Liver (tissue), 9 donors: ENCODE measurements around the gene HTR3A. TPM values are rescaled to one million over a fixed set of nuclear protein-coding genes. Genes with fewer than 3 reads are reported as not detected.

ENCODE experiments used
- DNase-seq: peaks from one replicate; pipeline ENCODE4 v3.0.0-alpha.2; 2017; ENCODE audit warnings: low spot score
- H3K27ac ChIP-seq, 2 donors: one replicate each; pipeline ENCODE4 v1.7.0; 2013; ENCODE audit warnings: inconsistent platforms in 2 of 2, low read length in 2 of 2, control low read depth in 1 of 2, low read depth in 1 of 2, mild to moderate bottlenecking in 1 of 2
- H3K27me3 ChIP-seq, 4 donors: one replicate each; pipeline versions ENCODE4 v1.6.1 to v1.7.0; 2013; ENCODE audit warnings: low read length in 3 of 4, inconsistent platforms in 1 of 4, mild to moderate bottlenecking in 1 of 4, moderate library complexity in 1 of 4; ENCODE audit not compliant: control insufficient read depth in 4 of 4, insufficient read depth in 4 of 4
- H3K36me3 ChIP-seq, 4 donors: one replicate each; pipeline versions ENCODE4 v1.6.1 to v1.7.0; 2013; ENCODE audit warnings: low read length in 3 of 4, mild to moderate bottlenecking in 3 of 4, low read depth in 1 of 4, moderate library complexity in 1 of 4; ENCODE audit not compliant: control insufficient read depth in 4 of 4, insufficient read depth in 3 of 4
- H3K4me1 ChIP-seq, 4 donors: one replicate each; pipeline versions ENCODE4 v1.6.1 to v1.7.0; 2013; ENCODE audit warnings: low read length in 3 of 4, mild to moderate bottlenecking in 3 of 4, moderate library complexity in 1 of 4; ENCODE audit not compliant: control insufficient read depth in 4 of 4, insufficient read depth in 4 of 4
- H3K4me3 ChIP-seq, 3 donors: one replicate each; pipeline versions ENCODE4 v1.6.1 to v1.7.0; 2013; ENCODE audit warnings: low read length in 3 of 3, control low read depth in 1 of 3, low read depth in 1 of 3, mild to moderate bottlenecking in 1 of 3
- H3K9ac ChIP-seq, 2 donors: one replicate each; pipeline ENCODE4 v1.7.0; 2013; ENCODE audit warnings: low read length in 2 of 2, mild to moderate bottlenecking in 2 of 2, moderate library complexity in 2 of 2, control low read depth in 1 of 2, low read depth in 1 of 2
- H3K9me3 ChIP-seq, 4 donors: one replicate each; pipeline versions ENCODE4 v1.6.1 to v1.7.0; 2013; ENCODE audit warnings: low read length in 3 of 4; ENCODE audit not compliant: control insufficient read depth in 4 of 4
- EGR1 ChIP-seq, 2 donors: IDR thresholded peaks; 2 replicates each; pipeline ENCODE4 v1.6.1; 2016 to 2018; ENCODE audit warnings: antibody characterized with exemption in 2 of 2, low read depth in 2 of 2
- FOXA2 ChIP-seq: IDR thresholded peaks from 2 replicates; pipeline ENCODE4 v1.6.1; 2016; ENCODE audit warnings: antibody characterized with exemption
- GABPA ChIP-seq, 2 donors: IDR thresholded peaks in 1 of 2; conservative IDR thresholded peaks in 1 of 2; 2 replicates each; pipeline ENCODE4 v1.6.1; 2016; ENCODE audit warnings: antibody characterized with exemption in 2 of 2, mild to moderate bottlenecking in 1 of 2, moderate library complexity in 1 of 2
- HNF4A ChIP-seq, 2 donors: conservative IDR thresholded peaks; 2 replicates each; pipeline ENCODE4 v1.6.1; 2016; ENCODE audit warnings: antibody characterized with exemption in 2 of 2, mild to moderate bottlenecking in 2 of 2
- JUND ChIP-seq, 2 donors: IDR thresholded peaks; 2 replicates each; pipeline ENCODE4 v1.6.1; 2016; ENCODE audit warnings: antibody characterized with exemption in 2 of 2
- NR2F2 ChIP-seq: IDR thresholded peaks from 2 replicates; pipeline ENCODE4 v1.6.1; 2016; ENCODE audit warnings: antibody characterized with exemption
- REST ChIP-seq: IDR thresholded peaks from 2 replicates; pipeline ENCODE4 v1.6.1; 2016; ENCODE audit warnings: antibody characterized with exemption, mild to moderate bottlenecking
- TAF1 ChIP-seq: conservative IDR thresholded peaks from 2 replicates; pipeline ENCODE4 v1.6.1; 2016; ENCODE audit warnings: antibody characterized with exemption, mild to moderate bottlenecking
- ZBTB33 ChIP-seq: IDR thresholded peaks from 2 replicates; pipeline ENCODE4 v1.6.1; 2016; ENCODE audit warnings: antibody characterized with exemption
- WGBS: extraction: QIAGEN DNeasy Blood & Tissue Kit; methylation state at CpG from one replicate; pipeline ENCODE4 v1.1.7; 2013; 5-methylcytosine and 5-hydroxymethylcytosine counted together
- polyA plus RNA-seq, 2 donors: library from polyadenylated mRNA; stranded (reverse) in 1 of 2; unstranded in 1 of 2; fragments of 200-250 nt in 1 of 2; fragments of >200 nt in 1 of 2; fragmentation: Nextera tagmentation in 1 of 2; extraction: Ambion mirVana in 1 of 2; gene quantifications; one replicate each; pipeline versions ENCODE4 v1.2.1 to v1.2.3, GENCODE V29; 2013 to 2015
- total RNA-seq, 2 donors: library from RNA; depleted of rRNA; stranded (reverse); fragments of >200 nt; gene quantifications; one replicate each; pipeline ENCODE4 v1.2.3, GENCODE V29; 2014
- TF ChIP-seq, protein P1 (sequence below): IDR thresholded peaks from 2 replicates; pipeline ENCODE4 v1.6.1; 2016; ENCODE audit warnings: antibody characterized with exemption
- donor health status: healthy.
- donor health status: healthy.
- donor health status: healthy.
- donor health status: healthy.
- donor health status: healthy.

HTR3A gene
- total RNA-seq (not detected), polyA plus RNA-seq (not detected)

DNA sequence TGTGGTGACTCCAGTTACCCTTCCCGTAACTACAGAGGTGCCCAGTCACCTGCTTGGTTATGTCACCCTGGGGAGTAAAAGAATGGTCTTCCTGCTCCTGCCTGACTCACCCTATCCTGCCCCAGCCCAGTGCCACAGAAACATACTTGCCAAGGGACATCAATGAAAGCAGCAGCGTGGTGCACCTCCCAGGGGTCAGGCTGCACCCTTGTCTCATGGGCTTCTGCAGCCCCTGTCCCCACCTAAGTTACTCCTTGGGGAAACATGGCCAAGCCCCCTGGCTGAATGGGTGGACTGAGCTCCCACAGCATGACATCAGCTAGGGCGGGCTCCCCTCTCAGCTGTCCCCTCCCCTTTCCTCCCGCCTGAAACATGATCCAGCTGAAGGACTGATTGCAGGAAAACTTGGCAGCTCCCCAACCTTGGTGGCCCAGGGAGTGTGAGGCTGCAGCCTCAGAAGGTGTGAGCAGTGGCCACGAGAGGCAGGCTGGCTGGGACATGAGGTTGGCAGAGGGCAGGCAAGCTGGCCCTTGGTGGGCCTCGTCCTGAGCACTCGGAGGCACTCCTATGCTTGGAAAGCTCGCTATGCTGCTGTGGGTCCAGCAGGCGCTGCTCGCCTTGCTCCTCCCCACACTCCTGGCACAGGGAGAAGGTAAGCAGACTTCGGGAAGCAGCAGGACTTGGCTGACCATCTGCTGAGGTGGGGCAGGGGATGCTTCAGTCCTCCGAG lies at the start of gene HTR3A:
Gene HTR3A (plus strand): TSS at position 368 of the 730 bp plus-strand sequence. CDS start 218 bp downstream, at position 586.
- no peaks in the 10 kb centered on the region for H3K4me1 ChIP-seq
- H3K9ac ChIP-seq, result no peak within 1 kb of the TSS
- no peak within 1 kb of the TSS for H3K27ac ChIP-seq
- no peaks in the 10 kb centered on the region for H3K36me3 ChIP-seq
- no peaks in the 10 kb centered on the region for H3K9me3 ChIP-seq
- 31% methylated on average over 12 of the region's 12 CpGs for WGBS
- no peak within 1 kb of the TSS for H3K4me3 ChIP-seq
- TF ChIP-seq FOXA2, result no peak
- no peak for TF ChIP-seq TAF1
- H3K27me3 ChIP-seq, result no peaks in the 10 kb centered on the region
- DNase-seq, result peak; percentile 39

DNA sequence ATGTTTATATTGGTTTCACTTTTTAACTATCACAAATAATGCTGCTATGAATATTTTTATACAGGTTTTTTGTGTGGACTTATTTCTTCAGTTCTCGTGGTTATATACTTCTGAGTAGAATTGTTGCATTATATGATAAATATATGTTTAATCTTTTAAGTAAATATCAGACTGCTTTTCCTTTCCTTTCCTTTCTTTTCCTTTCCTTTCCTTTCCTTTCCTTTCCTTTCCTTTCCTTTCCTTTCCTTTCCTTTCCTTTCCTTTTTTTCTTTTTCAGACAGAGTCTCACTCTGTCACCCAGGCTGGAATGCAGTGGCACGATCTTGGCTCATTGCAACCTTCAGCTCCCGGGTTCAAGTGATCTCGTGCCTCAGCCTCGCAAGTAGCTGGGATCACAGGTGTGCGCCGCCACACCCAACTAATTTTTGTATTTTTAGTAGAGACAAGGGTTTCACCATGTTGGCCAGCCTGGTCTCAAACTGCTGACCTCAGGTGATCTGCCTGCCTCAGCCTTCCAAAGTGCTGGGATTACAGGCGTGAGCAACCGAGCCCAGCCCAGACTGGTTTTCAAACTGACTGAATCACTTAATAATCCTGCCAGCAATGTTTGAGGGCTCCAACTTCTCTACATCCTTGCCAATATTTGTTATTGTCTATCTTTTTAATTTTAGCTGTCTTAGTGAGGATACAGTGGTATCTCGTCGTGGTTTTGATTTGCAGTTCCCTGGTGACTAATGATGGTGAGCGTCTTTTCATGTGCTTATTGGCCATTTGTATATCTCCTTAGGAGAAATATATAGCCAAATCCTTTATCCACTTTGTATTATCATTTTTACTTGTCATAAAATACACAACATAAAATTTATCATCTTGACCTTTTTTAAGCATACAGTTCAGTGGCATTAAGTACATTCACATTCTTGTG lies 48.4 kb upstream of the HTR3A start:
- no peak overlapping the region for H3K4me3 ChIP-seq
- no peaks in the 10 kb centered on the region for H3K4me1 ChIP-seq
- H3K27me3 ChIP-seq, result no peaks in the 10 kb centered on the region
- WGBS, result 76% methylated on average over 12 of the region's 12 CpGs
- H3K9me3 ChIP-seq, result no peaks in the 10 kb centered on the region
- DNase-seq, result no peak
- no peak overlapping the region for H3K9ac ChIP-seq
- H3K36me3 ChIP-seq, result no peaks in the 10 kb centered on the region
- no peak overlapping the region for H3K27ac ChIP-seq
- TF ChIP-seq REST (no peak), JUND (IDR thresholded peaks at IDR 0.05) (no peak), GABPA (IDR thresholded peaks at IDR 0.05 in 1 of 2, conservative IDR thresholded peaks at IDR 0.05 in 1 of 2) (no peak), TAF1 (no peak), EGR1 (IDR thresholded peaks at IDR 0.05; ENCODE audit: low read depth in 2 of 2) (no peak), ZBTB33 (no peak), NR2F2 (no peak), HNF4A (conservative IDR thresholded peaks at IDR 0.05) (no peak), FOXA2 (no peak)
- TF ChIP-seq, protein P1, sequence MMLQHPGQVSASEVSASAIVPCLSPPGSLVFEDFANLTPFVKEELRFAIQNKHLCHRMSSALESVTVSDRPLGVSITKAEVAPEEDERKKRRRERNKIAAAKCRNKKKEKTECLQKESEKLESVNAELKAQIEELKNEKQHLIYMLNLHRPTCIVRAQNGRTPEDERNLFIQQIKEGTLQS, result no peak
